GM18861 (cell line): ENCODE results near the gene TP53TG3.
"Not testable (repeated sequence)": the region's sequence is repeated elsewhere in the genome, so short reads cannot be mapped to it uniquely, and the experiment has no call there.

ENCODE experiments used
- ATAC-seq: cut with Tn5 transposase; IDR thresholded peaks from one replicate; pipeline ENCODE4 v1.9.1; 2021; ENCODE audit not compliant: unreplicated experiment

The TP53TG3 gene, protein sequence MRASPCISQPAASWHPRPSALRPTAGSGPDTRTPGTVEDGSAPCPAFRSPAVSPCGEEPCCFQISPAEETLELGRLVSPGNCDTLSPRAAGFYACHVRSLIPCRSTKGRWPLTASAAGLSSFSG

GRCh38 chr16:32676065-32676464 is at the start of gene TP53TG3:
TSS of gene TP53TG3 (minus strand) at chr16:32676165. CDS start at chr16:32676097, 68 bp downstream.
- not testable (repeated sequence) for ATAC-seq

DNA sequence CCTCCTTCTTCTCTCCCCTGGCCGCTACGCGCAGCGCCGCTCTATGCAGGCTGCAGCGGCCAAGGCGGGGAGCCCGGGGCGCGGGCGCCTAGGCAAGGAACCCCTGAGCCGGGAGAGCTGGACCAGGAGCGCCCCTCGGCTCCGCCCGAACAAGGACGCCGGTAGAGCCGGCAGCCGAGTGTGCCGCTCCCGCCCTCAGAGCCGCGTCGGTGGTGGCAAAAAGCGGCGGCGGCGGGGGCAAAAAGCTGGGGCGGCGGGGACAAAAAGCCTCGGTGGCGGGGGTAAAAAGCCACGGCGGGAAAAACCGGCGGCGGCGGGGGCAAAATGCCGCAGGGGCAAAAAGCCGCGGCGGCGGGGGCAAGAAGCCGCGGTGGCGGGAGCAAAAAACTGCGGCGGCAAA is 25.1 kb downstream of the TP53TG3 start:
- ATAC-seq: not testable (repeated sequence)

DNA sequence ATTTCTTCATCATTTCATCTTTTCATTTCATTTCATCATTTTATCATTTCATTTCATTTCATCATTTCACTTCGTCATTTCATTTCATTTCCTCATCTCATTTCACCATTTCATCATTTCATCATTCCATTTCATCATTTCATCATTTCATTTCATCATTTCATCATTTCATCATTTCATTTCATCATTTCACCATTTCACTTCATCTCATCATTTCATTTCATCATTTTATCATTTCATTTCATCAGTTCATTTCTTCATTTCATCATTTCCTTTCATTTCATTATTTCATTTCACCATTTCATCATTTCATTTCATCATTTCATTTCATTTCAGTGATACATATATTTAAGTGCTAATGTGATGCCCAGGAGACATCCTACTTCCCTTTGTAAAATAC is 28.4 kb downstream of the TP53TG3 start:
- not testable (repeated sequence) for ATAC-seq

GRCh38 chr16:32646780-32647179 is 29.2 kb downstream of the TP53TG3 start:
- ATAC-seq: not testable (repeated sequence)

DNA sequence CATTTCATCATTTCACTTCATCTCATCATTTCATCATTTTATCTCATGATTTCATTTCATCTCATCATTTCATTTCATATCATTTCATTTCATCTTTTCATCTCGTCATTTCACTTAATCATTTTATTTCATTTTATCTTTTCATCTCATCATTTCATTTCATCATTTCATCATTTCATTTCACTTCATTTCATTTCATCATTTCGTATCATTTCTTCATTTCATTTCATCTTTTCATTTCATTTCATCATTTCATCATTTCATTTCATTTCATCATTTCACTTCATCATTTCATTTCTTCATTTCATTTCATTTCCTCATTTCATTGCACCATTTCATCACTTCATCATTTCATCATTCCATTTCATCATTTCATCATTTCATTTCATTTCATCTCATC is 29.8 kb downstream of the TP53TG3 start:
- ATAC-seq: not testable (repeated sequence)

- not testable (repeated sequence) for ATAC-seq
These were observed 30.6 kb downstream of the TP53TG3 start for GRCh38 chr16:32645278-32645908.

DNA sequence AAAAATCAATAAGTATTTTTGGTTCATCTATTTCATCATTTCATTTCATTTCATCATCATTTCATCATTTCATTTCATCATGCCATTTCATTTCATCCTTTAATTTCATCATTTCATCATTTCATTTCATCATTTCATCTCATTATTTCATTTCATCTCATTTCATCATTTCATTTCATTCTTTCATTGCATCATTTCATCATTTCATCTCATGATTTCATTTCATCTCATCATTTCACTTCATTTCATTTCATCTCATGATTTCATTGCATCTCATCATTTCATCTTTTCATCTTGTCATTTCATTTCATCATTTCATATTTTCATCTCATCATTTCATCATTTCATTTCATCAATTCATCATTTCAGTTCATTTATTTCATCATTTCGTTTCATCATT is 31.2 kb downstream of the TP53TG3 start:
- ATAC-seq: not testable (repeated sequence)

DNA sequence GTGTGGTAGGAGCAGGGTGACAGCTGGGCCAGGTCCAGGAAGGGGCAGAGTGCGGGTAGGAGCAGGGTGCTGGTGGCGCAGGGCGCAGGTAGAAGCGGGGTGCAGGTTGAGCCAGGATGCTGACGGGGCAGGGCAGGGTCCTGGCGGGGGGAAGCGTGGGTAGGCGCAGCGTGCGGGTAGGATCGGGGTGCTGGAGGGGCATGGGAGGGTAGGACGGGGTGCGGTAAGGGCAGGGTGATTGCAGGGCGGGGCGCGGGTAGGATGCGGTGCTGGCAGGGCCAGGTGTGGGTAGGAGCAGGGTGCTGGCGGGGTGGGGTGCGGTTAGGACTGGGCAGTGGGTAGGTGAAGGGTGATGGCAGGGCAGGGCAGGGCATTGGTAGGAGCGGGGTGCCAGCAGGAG is 38.4 kb downstream of the TP53TG3 start:
- not testable (repeated sequence) for ATAC-seq

DNA sequence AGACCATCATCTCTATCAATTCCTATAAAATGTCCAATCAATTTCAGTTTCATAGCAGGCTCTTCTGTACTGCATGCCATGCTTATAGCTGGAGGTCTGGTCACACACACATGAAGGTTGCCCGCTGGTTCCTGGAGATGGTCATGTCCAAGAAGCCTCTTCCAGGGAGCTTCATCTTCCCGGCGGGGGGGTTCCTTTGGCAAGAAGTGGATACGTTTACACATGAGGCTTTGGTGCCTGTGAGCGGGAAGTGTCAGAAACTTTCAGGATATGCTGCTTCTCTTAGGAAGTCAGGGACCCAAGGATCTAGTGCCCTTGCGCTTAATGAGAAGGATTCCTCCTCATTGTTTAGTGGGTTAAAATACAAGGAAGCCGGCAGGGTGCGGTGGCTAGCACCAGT is 43.9 kb downstream of the TP53TG3 start:
- ATAC-seq: not testable (repeated sequence)
